CD14-positive monocyte (primary cell): ENCODE measurements around the gene ZNF518B. TPM values are rescaled to one million over a fixed set of nuclear protein-coding genes. Genes with fewer than 3 reads are reported as not detected.

Experiments used
- DNase-seq, 3 donors: peaks; one replicate each; pipeline ENCODE4 v3.0.0-alpha.2; 2011 to 2022
- H2AFZ ChIP-seq: 2 replicates; pipeline ENCODE4 v1.6.0; 2012; ENCODE audit warnings: mild to moderate bottlenecking, low read depth, low read length, inconsistent platforms; ENCODE audit not compliant: insufficient read depth, poor library complexity, severe bottlenecking
- H3K27ac ChIP-seq, 2 donors: 1 replicate in 1 of 2; 2 replicates in 1 of 2; pipeline ENCODE4 v1.5.1; 2012 to 2013; ENCODE audit warnings: low read length in 2 of 2, control low read depth in 1 of 2, inconsistent platforms in 1 of 2, low read depth in 1 of 2, mild to moderate bottlenecking in 1 of 2
- H3K27me3 ChIP-seq, 2 donors: one replicate each; pipeline versions ENCODE4 v1.6.0 to v1.6.1; 2011 to 2013; ENCODE audit warnings: low read length in 2 of 2; ENCODE audit not compliant: control insufficient read depth in 2 of 2, insufficient read depth in 2 of 2
- H3K36me3 ChIP-seq, 2 donors: replicated peaks in 1 of 2; 1 replicate in 1 of 2; 2 replicates in 1 of 2; pipeline versions ENCODE4 v1.5.1 to v1.6.1; 2012 to 2013; ENCODE audit warnings: low read length in 2 of 2, control low read depth in 1 of 2, inconsistent platforms in 1 of 2, mild to moderate bottlenecking in 1 of 2; ENCODE audit not compliant: insufficient read depth in 2 of 2, control insufficient read depth in 1 of 2
- H3K4me1 ChIP-seq, 2 donors: 1 replicate in 1 of 2; 2 replicates in 1 of 2; pipeline versions ENCODE4 v1.5.1 to v1.6.1; 2012 to 2013; ENCODE audit warnings: low read length in 2 of 2, control low read depth in 1 of 2, inconsistent platforms in 1 of 2, mild to moderate bottlenecking in 1 of 2, moderate library complexity in 1 of 2; ENCODE audit not compliant: insufficient read depth in 2 of 2, control insufficient read depth in 1 of 2
- H3K4me2 ChIP-seq: replicated peaks from 2 replicates; pipeline ENCODE3; 2012; ENCODE audit warnings: low read length, moderate library complexity, mild to moderate bottlenecking; ENCODE audit not compliant: poor library complexity, severe bottlenecking; ENCODE audit errors: extremely low read depth
- H3K4me3 ChIP-seq, 3 experiments: fragments of 200-600 bp in 1 of 3; sonication (generic) in 1 of 3; replicated peaks in 1 of 3; 1 replicate in 2 of 3; 2 replicates in 1 of 3; pipeline ENCODE4 v1.5.1; 2011 to 2013; ENCODE audit warnings: low read length in 3 of 3, mild to moderate bottlenecking in 3 of 3, control low read depth in 2 of 3, low read depth in 2 of 3, inconsistent platforms in 1 of 3, moderate library complexity in 1 of 3
- H3K79me2 ChIP-seq: 2 replicates; pipeline ENCODE4 v1.6.0; 2012; ENCODE audit warnings: mild to moderate bottlenecking, control low read depth, inconsistent platforms, low read length, moderate library complexity; ENCODE audit not compliant: insufficient read depth
- H3K9ac ChIP-seq: 2 replicates; pipeline ENCODE4 v1.6.0; 2017; ENCODE audit warnings: low read length, mild to moderate bottlenecking; ENCODE audit not compliant: insufficient read depth, poor library complexity, severe bottlenecking
- H3K9me3 ChIP-seq, 2 donors: replicated peaks in 1 of 2; 1 replicate in 1 of 2; 2 replicates in 1 of 2; pipeline versions ENCODE4 v1.5.1 to v1.6.1; 2012 to 2013; ENCODE audit warnings: low read length in 2 of 2, control low read depth in 1 of 2; ENCODE audit not compliant: control insufficient read depth in 1 of 2, insufficient read depth in 1 of 2
- H4K20me1 ChIP-seq: 2 replicates; pipeline ENCODE4 v1.6.0; 2012; ENCODE audit warnings: mild to moderate bottlenecking, low read length, control low read depth, moderate library complexity; ENCODE audit not compliant: insufficient read depth
- H3K27ac Mint-ChIP-seq, 7 donors: one replicate each; pipeline ENCODE4 v1.8.0; 2020; ENCODE audit warnings: mild to moderate bottlenecking in 7 of 7, mixed read lengths in 7 of 7, moderate library complexity in 6 of 7, inconsistent platforms in 2 of 7
- H3K27me3 Mint-ChIP-seq, 3 donors: one replicate each; pipeline ENCODE4 v1.8.0; 2021 to 2022; ENCODE audit warnings: low read depth in 3 of 3, mild to moderate bottlenecking in 3 of 3, mixed read lengths in 3 of 3, moderate library complexity in 3 of 3, inconsistent platforms in 1 of 3
- H3K36me3 Mint-ChIP-seq, 2 donors: one replicate each; pipeline ENCODE4 v1.8.0; 2020; ENCODE audit warnings: mixed read lengths in 2 of 2, inconsistent platforms in 1 of 2, mild to moderate bottlenecking in 1 of 2
- H3K4me1 Mint-ChIP-seq: one replicate; pipeline ENCODE4 v1.8.0; 2020; ENCODE audit warnings: mild to moderate bottlenecking, mixed read lengths
- H3K4me3 Mint-ChIP-seq, 2 donors: one replicate each; pipeline ENCODE4 v1.8.0; 2020; ENCODE audit warnings: mild to moderate bottlenecking in 2 of 2, mixed read lengths in 2 of 2, moderate library complexity in 1 of 2
- H3K9me3 Mint-ChIP-seq, 7 donors: one replicate each; pipeline ENCODE4 v1.8.0; 2020 to 2022; ENCODE audit warnings: mixed read lengths in 7 of 7, mild to moderate bottlenecking in 6 of 7, moderate library complexity in 6 of 7, inconsistent platforms in 2 of 7
- CTCF ChIP-seq: fragments of 200-600 bp; IDR thresholded peaks from one replicate; pipeline ENCODE4 v1.8.0; 2022; ENCODE audit warnings: antibody characterized with exemption, mild to moderate bottlenecking
- WGBS: methylation state at CpG from one replicate; pipeline ENCODE4 v1.1.5; 2013; ENCODE audit warnings: missing lambda C conversion rate; ENCODE audit not compliant: insufficient coverage; 5-methylcytosine and 5-hydroxymethylcytosine counted together
- intact Hi-C, 2 donors: fragments of 100-400 bp; cut with micrococcal nuclease; formaldehyde crosslinking; loops; one replicate each; pipeline versions ENCODE4 v1.15.0 to v1.15.1; 2023
- polyA plus RNA-seq, 3 donors: library from polyadenylated mRNA; depleted of rRNA in 1 of 3; unstranded in 2 of 3; stranded (reverse) in 1 of 3; fragments of 300-500 nt in 2 of 3; fragments of >200 nt in 1 of 3; fragmentation: Illumina TruSeq in 2 of 3; gene quantifications; 1 replicate in 2 of 3; 2 replicates in 1 of 3; pipeline ENCODE4 v1.2.3, GENCODE V29; 2012 to 2021

Gene ZNF518B
- polyA plus RNA-seq, 3 donors: 4.5 to 11.3 (median 5.4) TPM

GRCh38 chr4:10442976-10443375 lies 14.2 kb downstream of the ZNF518B start:
- Histone ChIP-seq H3K4me3 (no peak overlapping the region), H3K27me3 (no peaks in the 10 kb centered on the region), H3K9me3 (peaks cover 37 to 59% of the 10 kb centered on the region in 2 donors), H2AFZ (no peak overlapping the region), H3K36me3 (peaks cover 11 to 35% of the 10 kb centered on the region in 2 donors), H3K79me2 (no peaks in the 10 kb centered on the region), H3K9ac (no peak overlapping the region), H3K4me1 (no peaks in the 10 kb centered on the region), H3K27ac (no peak overlapping the region), H4K20me1 (no peaks in the 10 kb centered on the region), H3K4me2 (no peak overlapping the region)
- H3K27ac Mint-ChIP-seq: no peak overlapping the region
- peaks cover 33 to 63% (median 58%) of the 10 kb centered on the region in 7 donors for H3K9me3 Mint-ChIP-seq
- 100% methylated on average over 3 of the region's 5 CpGs for WGBS
- DNase-seq: no peak
- H3K27me3 Mint-ChIP-seq: peaks cover 0 to 4% (median 0%) of the 10 kb centered on the region in 3 donors
- H3K36me3 Mint-ChIP-seq: peaks cover 26 to 34% of the 10 kb centered on the region in 2 donors
- no peaks in the 10 kb centered on the region for H3K4me1 Mint-ChIP-seq
- TF ChIP-seq CTCF: no peak
- H3K4me3 Mint-ChIP-seq: no peak overlapping the region
- intact Hi-C loops: no loop called here

- Histone ChIP-seq H3K4me3 (no peak overlapping the region), H3K9me3 (peaks cover 28 to 46% of the 10 kb centered on the region in 2 donors), H3K4me1 (no peaks in the 10 kb centered on the region), H3K27ac (no peak overlapping the region), H3K36me3 (peaks cover 11 to 26% of the 10 kb centered on the region in 2 donors), H2AFZ (no peak overlapping the region), H3K27me3 (no peaks in the 10 kb centered on the region), H4K20me1 (no peaks in the 10 kb centered on the region), H3K79me2 (no peaks in the 10 kb centered on the region), H3K9ac (no peak overlapping the region), H3K4me2 (no peak overlapping the region)
- peaks cover 0 to 6% (median 2%) of the 10 kb centered on the region in 3 donors for H3K27me3 Mint-ChIP-seq
- H3K27ac Mint-ChIP-seq: no peak overlapping the region
- intact Hi-C loops: no loop called here
- peaks cover 25 to 50% (median 46%) of the 10 kb centered on the region in 7 donors for H3K9me3 Mint-ChIP-seq
- peaks cover 20 to 24% of the 10 kb centered on the region in 2 donors for H3K36me3 Mint-ChIP-seq
- no peak for TF ChIP-seq CTCF
- H3K4me1 Mint-ChIP-seq: no peaks in the 10 kb centered on the region
- no peak overlapping the region for H3K4me3 Mint-ChIP-seq
- WGBS: 89% methylated on average over 1 of the region's 4 CpGs
- no peak for DNase-seq
These were observed 15.7 kb downstream of the ZNF518B start for GRCh38 chr4:10441512-10441911.
